Liver (tissue), 3 donors: ENCODE data around the gene FLRT2.

Experiments used
- JUND ChIP-seq, 2 donors: IDR thresholded peaks; 2 replicates each; pipeline ENCODE4 v1.6.1; 2016; ENCODE audit warnings: antibody characterized with exemption in 2 of 2
- RAD21 ChIP-seq, 2 donors: IDR thresholded peaks; 2 replicates each; pipeline ENCODE4 v1.6.1; 2016; ENCODE audit warnings: antibody characterized with exemption in 2 of 2, mild to moderate bottlenecking in 2 of 2
- YY1 ChIP-seq: IDR thresholded peaks from 2 replicates; pipeline ENCODE4 v1.6.1; 2016; ENCODE audit warnings: antibody characterized with exemption, mild to moderate bottlenecking
- TF ChIP-seq, protein P1 (sequence below): fragments of 150-350 bp; IDR thresholded peaks from 2 replicates; pipeline ENCODE4 v1.5.1; 2017; ENCODE audit warnings: improper control_type of control experiment, low read depth, low read length; ENCODE audit not compliant: missing input control
- TF ChIP-seq, protein P2 (sequence below): IDR thresholded peaks from 2 replicates; pipeline ENCODE4 v1.6.1; 2016; ENCODE audit warnings: antibody characterized with exemption, mild to moderate bottlenecking
- TF ChIP-seq, protein P3 (sequence below): IDR thresholded peaks from 2 replicates; pipeline ENCODE4 v1.6.1; 2016; ENCODE audit warnings: antibody characterized with exemption
- donor health status: healthy.
- donor health status: healthy.

DNA sequence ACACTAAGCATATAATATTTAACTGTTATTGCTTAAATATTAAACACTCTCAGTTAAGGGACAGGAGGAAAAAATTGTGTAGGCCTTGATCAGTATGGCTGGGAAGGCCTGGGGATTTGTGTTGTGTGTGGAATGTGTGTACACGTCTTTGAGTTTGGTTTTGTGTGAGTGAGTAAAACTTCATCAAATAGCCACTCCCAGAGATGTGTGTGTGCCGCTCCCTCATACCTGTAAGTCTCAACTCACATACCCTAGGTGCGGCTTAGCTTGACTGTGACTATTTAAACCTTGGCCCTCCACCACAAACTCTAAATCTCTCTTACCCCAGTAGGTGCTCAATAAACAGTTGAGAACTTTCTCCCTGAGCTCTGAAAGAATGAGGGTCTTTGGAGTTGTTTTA lies 64.3 kb downstream of the FLRT2 start:
- TF ChIP-seq YY1 (no peak), RAD21 (IDR thresholded peaks at IDR 0.05) (no peak), JUND (IDR thresholded peaks at IDR 0.05) (no peak)
- TF ChIP-seq, protein P1, sequence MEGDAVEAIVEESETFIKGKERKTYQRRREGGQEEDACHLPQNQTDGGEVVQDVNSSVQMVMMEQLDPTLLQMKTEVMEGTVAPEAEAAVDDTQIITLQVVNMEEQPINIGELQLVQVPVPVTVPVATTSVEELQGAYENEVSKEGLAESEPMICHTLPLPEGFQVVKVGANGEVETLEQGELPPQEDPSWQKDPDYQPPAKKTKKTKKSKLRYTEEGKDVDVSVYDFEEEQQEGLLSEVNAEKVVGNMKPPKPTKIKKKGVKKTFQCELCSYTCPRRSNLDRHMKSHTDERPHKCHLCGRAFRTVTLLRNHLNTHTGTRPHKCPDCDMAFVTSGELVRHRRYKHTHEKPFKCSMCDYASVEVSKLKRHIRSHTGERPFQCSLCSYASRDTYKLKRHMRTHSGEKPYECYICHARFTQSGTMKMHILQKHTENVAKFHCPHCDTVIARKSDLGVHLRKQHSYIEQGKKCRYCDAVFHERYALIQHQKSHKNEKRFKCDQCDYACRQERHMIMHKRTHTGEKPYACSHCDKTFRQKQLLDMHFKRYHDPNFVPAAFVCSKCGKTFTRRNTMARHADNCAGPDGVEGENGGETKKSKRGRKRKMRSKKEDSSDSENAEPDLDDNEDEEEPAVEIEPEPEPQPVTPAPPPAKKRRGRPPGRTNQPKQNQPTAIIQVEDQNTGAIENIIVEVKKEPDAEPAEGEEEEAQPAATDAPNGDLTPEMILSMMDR: no peak
- TF ChIP-seq, protein P2, sequence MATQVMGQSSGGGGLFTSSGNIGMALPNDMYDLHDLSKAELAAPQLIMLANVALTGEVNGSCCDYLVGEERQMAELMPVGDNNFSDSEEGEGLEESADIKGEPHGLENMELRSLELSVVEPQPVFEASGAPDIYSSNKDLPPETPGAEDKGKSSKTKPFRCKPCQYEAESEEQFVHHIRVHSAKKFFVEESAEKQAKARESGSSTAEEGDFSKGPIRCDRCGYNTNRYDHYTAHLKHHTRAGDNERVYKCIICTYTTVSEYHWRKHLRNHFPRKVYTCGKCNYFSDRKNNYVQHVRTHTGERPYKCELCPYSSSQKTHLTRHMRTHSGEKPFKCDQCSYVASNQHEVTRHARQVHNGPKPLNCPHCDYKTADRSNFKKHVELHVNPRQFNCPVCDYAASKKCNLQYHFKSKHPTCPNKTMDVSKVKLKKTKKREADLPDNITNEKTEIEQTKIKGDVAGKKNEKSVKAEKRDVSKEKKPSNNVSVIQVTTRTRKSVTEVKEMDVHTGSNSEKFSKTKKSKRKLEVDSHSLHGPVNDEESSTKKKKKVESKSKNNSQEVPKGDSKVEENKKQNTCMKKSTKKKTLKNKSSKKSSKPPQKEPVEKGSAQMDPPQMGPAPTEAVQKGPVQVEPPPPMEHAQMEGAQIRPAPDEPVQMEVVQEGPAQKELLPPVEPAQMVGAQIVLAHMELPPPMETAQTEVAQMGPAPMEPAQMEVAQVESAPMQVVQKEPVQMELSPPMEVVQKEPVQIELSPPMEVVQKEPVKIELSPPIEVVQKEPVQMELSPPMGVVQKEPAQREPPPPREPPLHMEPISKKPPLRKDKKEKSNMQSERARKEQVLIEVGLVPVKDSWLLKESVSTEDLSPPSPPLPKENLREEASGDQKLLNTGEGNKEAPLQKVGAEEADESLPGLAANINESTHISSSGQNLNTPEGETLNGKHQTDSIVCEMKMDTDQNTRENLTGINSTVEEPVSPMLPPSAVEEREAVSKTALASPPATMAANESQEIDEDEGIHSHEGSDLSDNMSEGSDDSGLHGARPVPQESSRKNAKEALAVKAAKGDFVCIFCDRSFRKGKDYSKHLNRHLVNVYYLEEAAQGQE: no peak
- TF ChIP-seq, protein P3, sequence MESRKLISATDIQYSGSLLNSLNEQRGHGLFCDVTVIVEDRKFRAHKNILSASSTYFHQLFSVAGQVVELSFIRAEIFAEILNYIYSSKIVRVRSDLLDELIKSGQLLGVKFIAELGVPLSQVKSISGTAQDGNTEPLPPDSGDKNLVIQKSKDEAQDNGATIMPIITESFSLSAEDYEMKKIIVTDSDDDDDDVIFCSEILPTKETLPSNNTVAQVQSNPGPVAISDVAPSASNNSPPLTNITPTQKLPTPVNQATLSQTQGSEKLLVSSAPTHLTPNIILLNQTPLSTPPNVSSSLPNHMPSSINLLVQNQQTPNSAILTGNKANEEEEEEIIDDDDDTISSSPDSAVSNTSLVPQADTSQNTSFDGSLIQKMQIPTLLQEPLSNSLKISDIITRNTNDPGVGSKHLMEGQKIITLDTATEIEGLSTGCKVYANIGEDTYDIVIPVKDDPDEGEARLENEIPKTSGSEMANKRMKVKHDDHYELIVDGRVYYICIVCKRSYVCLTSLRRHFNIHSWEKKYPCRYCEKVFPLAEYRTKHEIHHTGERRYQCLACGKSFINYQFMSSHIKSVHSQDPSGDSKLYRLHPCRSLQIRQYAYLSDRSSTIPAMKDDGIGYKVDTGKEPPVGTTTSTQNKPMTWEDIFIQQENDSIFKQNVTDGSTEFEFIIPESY: no peak
